Measurements from ENCODE around the gene PROCA1. TPM values are rescaled to one million over a fixed set of nuclear protein-coding genes. Genes with fewer than 3 reads are reported as not detected.
A peak's percentile ranks its signal among the peaks of the same experiment; 100 is the strongest.
"Not testable (repeated sequence)": the region's sequence is repeated elsewhere in the genome, so short reads cannot be mapped to it uniquely, and the experiment has no call there.

PROCA1 gene
- polyA plus RNA-seq, 3 donors, result 4.0 to 6.3 (median 5.2) TPM

GRCh38 chr17:28686296-28686695 is 25.4 kb downstream of the PROCA1 start:
- DNase-seq (ENCODE audit: low read depth in 3 of 3, low spot score in 2 of 3), result no peak

- DNase-seq (ENCODE audit: low read depth in 3 of 3, low spot score in 2 of 3), result no peak
Measured at GRCh38 chr17:28685366-28685765, 26.3 kb downstream of the PROCA1 start.

- no peak for DNase-seq (ENCODE audit: low read depth in 3 of 3, low spot score in 2 of 3)
Measured at GRCh38 chr17:28684963-28685362, 26.7 kb downstream of the PROCA1 start.

GRCh38 chr17:28682655-28683054 is 29.0 kb downstream of the PROCA1 start:
- no peak for DNase-seq (ENCODE audit: low read depth in 3 of 3, low spot score in 2 of 3)

GRCh38 chr17:28675980-28676379 is 35.7 kb downstream of the PROCA1 start:
- DNase-seq (ENCODE audit: low read depth in 3 of 3, low spot score in 2 of 3), result no peak

GRCh38 chr17:28675490-28675889 is 36.2 kb downstream of the PROCA1 start:
- no peak for DNase-seq (ENCODE audit: low read depth in 3 of 3, low spot score in 2 of 3)

GRCh38 chr17:28669918-28670317 is 41.8 kb downstream of the PROCA1 start:
- DNase-seq (ENCODE audit: low read depth in 3 of 3, low spot score in 2 of 3), result no peak

GRCh38 chr17:28667870-28668269 is 43.8 kb downstream of the PROCA1 start:
- no peak for DNase-seq (ENCODE audit: low read depth in 3 of 3, low spot score in 2 of 3)

GRCh38 chr17:28665994-28666393 is 45.7 kb downstream of the PROCA1 start:
- DNase-seq (ENCODE audit: low read depth in 3 of 3, low spot score in 2 of 3), result no peak

GRCh38 chr17:28663723-28664122 is 48.0 kb downstream of the PROCA1 start:
- no peak for DNase-seq (ENCODE audit: low read depth in 3 of 3, low spot score in 2 of 3)

- DNase-seq (ENCODE audit: low read depth in 3 of 3, low spot score in 2 of 3), result no peak
Measured at GRCh38 chr17:28662527-28662829, 49.2 kb downstream of the PROCA1 start.

- peak; percentile 89 to 90 (median 90) for DNase-seq (ENCODE audit: low read depth in 3 of 3, low spot score in 2 of 3)
Measured at GRCh38 chr17:28661635-28662526, 49.8 kb downstream of the PROCA1 start, which contains the start of the genes SDF2 and SUPT6H. SDF2 (minus strand) TSS chr17:28661906; CDS start chr17:28661876, 30 bp downstream. SUPT6H (plus strand) TSS chr17:28662205; CDS start chr17:28673402, 11,197 bp downstream.

- DNase-seq (ENCODE audit: low read depth in 3 of 3, low spot score in 2 of 3), result not testable (repeated sequence)
Measured at GRCh38 chr17:28659497-28659881, 52.2 kb downstream of the PROCA1 start.

- DNase-seq (ENCODE audit: low read depth in 3 of 3, low spot score in 2 of 3), result not testable (repeated sequence)
Measured at GRCh38 chr17:28658766-28659496, 52.8 kb downstream of the PROCA1 start.

- not testable (repeated sequence) for DNase-seq (ENCODE audit: low read depth in 3 of 3, low spot score in 2 of 3)
Measured at GRCh38 chr17:28658342-28658741, 53.3 kb downstream of the PROCA1 start.

GRCh38 chr17:28657756-28658155 is 53.9 kb downstream of the PROCA1 start:
- DNase-seq (ENCODE audit: low read depth in 3 of 3, low spot score in 2 of 3), result no peak

- no peak for DNase-seq (ENCODE audit: low read depth in 3 of 3, low spot score in 2 of 3)
Measured at GRCh38 chr17:28655160-28655559, 56.5 kb downstream of the PROCA1 start.

Other genes with a start within 250 kb of the PROCA1 start
- gene SLC13A2, start 238.2 kb downstream of the PROCA1 start, polyA plus RNA-seq (ENCODE audit: insufficient read length in 3 of 3), result 10 to 100 TPM in 2 of 3 donors, 1 to 10 TPM in 1; 7.4 to 21.4 (median 15.6) TPM
- under 1 TPM; 0.31 to 0.65 (median 0.41) TPM for gene FOXN1, start 205.5 kb downstream of the PROCA1 start, polyA plus RNA-seq (ENCODE audit: insufficient read length in 3 of 3)
- gene UNC119, start 159.3 kb downstream of the PROCA1 start, polyA plus RNA-seq (ENCODE audit: insufficient read length in 3 of 3), result 10 to 100 TPM; 51.9 to 61.9 (median 57.3) TPM
- gene PIGS, start 140.4 kb downstream of the PROCA1 start, polyA plus RNA-seq (ENCODE audit: insufficient read length in 3 of 3), result 100 to 1,000 TPM in 1 of 3 donors, 10 to 100 TPM in 2; 89.6 to 109 (median 96.6) TPM
- 10 to 100 TPM; 23.4 to 26.9 (median 25.3) TPM for gene ALDOC, start 135.0 kb downstream of the PROCA1 start, polyA plus RNA-seq (ENCODE audit: insufficient read length in 3 of 3)
- 10 to 100 TPM; 43.3 to 59.4 (median 52.6) TPM for gene SPAG5, start 112.9 kb downstream of the PROCA1 start, polyA plus RNA-seq (ENCODE audit: insufficient read length in 3 of 3)
- gene RSKR, start 97.7 kb downstream of the PROCA1 start, polyA plus RNA-seq (ENCODE audit: insufficient read length in 3 of 3), result 1 to 10 TPM; 7.5 to 8.9 (median 8.5) TPM
- 10 to 100 TPM; 83.8 to 91.6 (median 89.3) TPM for gene BLTP2, start 66.7 kb downstream of the PROCA1 start, polyA plus RNA-seq (ENCODE audit: insufficient read length in 3 of 3)
- 10 to 100 TPM; 83.0 to 95.9 (median 90.7) TPM for gene SDF2, start 50.0 kb downstream of the PROCA1 start, polyA plus RNA-seq (ENCODE audit: insufficient read length in 3 of 3)
- gene SUPT6H, start 49.7 kb downstream of the PROCA1 start, polyA plus RNA-seq (ENCODE audit: insufficient read length in 3 of 3), result 10 to 100 TPM; 67.1 to 73.6 (median 69.9) TPM
- gene RAB34, start 6.0 kb upstream of the PROCA1 start, polyA plus RNA-seq (ENCODE audit: insufficient read length in 3 of 3), result 100 to 1,000 TPM; 185 to 200 (median 193) TPM
- 1,000 to 10,000 TPM in 2 of 3 donors, 100 to 1,000 TPM in 1; 935 to 1,015 (median 1,012) TPM for gene RPL23A, start 8.1 kb upstream of the PROCA1 start, polyA plus RNA-seq (ENCODE audit: insufficient read length in 3 of 3)
- gene TLCD1, start 14.3 kb upstream of the PROCA1 start, polyA plus RNA-seq (ENCODE audit: insufficient read length in 3 of 3), result 10 to 100 TPM; 17.0 to 21.0 (median 19.4) TPM
- 1 to 10 TPM; 6.3 to 7.9 (median 7.1) TPM for gene NEK8, start 16.9 kb upstream of the PROCA1 start, polyA plus RNA-seq (ENCODE audit: insufficient read length in 3 of 3)
- 100 to 1,000 TPM in 2 of 3 donors, 10 to 100 TPM in 1; 97.8 to 107 (median 101) TPM for gene TRAF4, start 32.1 kb upstream of the PROCA1 start, polyA plus RNA-seq (ENCODE audit: insufficient read length in 3 of 3)
- 10 to 100 TPM; 19.7 to 20.0 (median 19.9) TPM for gene FAM222B, start 130.9 kb upstream of the PROCA1 start, polyA plus RNA-seq (ENCODE audit: insufficient read length in 3 of 3)
- 10 to 100 TPM; 60.4 to 70.7 (median 65.0) TPM for gene ERAL1, start 143.1 kb upstream of the PROCA1 start, polyA plus RNA-seq (ENCODE audit: insufficient read length in 3 of 3)
- 10 to 100 TPM; 74.4 to 88.0 (median 78.4) TPM for gene FLOT2, start 185.8 kb upstream of the PROCA1 start, polyA plus RNA-seq (ENCODE audit: insufficient read length in 3 of 3)
- gene DHRS13, start 191.2 kb upstream of the PROCA1 start, polyA plus RNA-seq (ENCODE audit: insufficient read length in 3 of 3), result 10 to 100 TPM; 10.1 to 14.0 (median 10.4) TPM
- gene PHF12, start 239.6 kb upstream of the PROCA1 start, polyA plus RNA-seq (ENCODE audit: insufficient read length in 3 of 3), result 10 to 100 TPM; 45.0 to 52.0 (median 46.4) TPM

Data from right renal cortex interstitium (tissue), 3 donors.